ENCODE results near the gene IL1RAP.
A peak's percentile ranks its signal among the peaks of the same experiment; 100 is the strongest.
"Not testable (repeated sequence)": the region's sequence is repeated elsewhere in the genome, so short reads cannot be mapped to it uniquely, and the experiment has no call there.

Gene IL1RAP

GRCh38 chr3:190617185-190617584, 103.3 kb downstream of the IL1RAP start:
- peak; percentile 92 for DNase-seq

GRCh38 chr3:190618330-190619030, 104.6 kb downstream of the IL1RAP start:
- peak; percentile 77 for DNase-seq

GRCh38 chr3:190619353-190619752, 105.5 kb downstream of the IL1RAP start:
- no peak for DNase-seq

- peak; percentile 56 for DNase-seq
These were observed 105.9 kb downstream of the IL1RAP start for GRCh38 chr3:190619761-190620160.

GRCh38 chr3:190620886-190621608, 107.2 kb downstream of the IL1RAP start:
- peak; percentile 59 for DNase-seq

- peak; percentile 84 for DNase-seq
These were observed 108.0 kb downstream of the IL1RAP start for GRCh38 chr3:190621927-190622326.

GRCh38 chr3:190624282-190624681, 110.4 kb downstream of the IL1RAP start:
- no peak for DNase-seq

- DNase-seq, result no peak
These were observed 113.2 kb downstream of the IL1RAP start for GRCh38 chr3:190626951-190627620.

- no peak for DNase-seq
These were observed 115.2 kb downstream of the IL1RAP start for GRCh38 chr3:190629088-190629487.

- DNase-seq, result no peak
These were observed 117.4 kb downstream of the IL1RAP start for GRCh38 chr3:190631295-190631694.

- DNase-seq, result no peak
These were observed 127.7 kb downstream of the IL1RAP start for GRCh38 chr3:190641564-190641963.

- no peak for DNase-seq
These were observed 128.1 kb downstream of the IL1RAP start for GRCh38 chr3:190642016-190642415.

- no peak for DNase-seq
These were observed 130.2 kb downstream of the IL1RAP start for GRCh38 chr3:190644035-190644434.

GRCh38 chr3:190644766-190645165, 130.9 kb downstream of the IL1RAP start:
- no peak for DNase-seq

GRCh38 chr3:190645932-190646460, 132.1 kb downstream of the IL1RAP start:
- DNase-seq, result no peak

- DNase-seq, result peak; percentile 19
These were observed 133.1 kb downstream of the IL1RAP start for GRCh38 chr3:190646996-190647395.

- no peak for DNase-seq
These were observed 142.0 kb downstream of the IL1RAP start for GRCh38 chr3:190655933-190656332.

- DNase-seq, result no peak
These were observed 144.2 kb downstream of the IL1RAP start for GRCh38 chr3:190658106-190658505.

- DNase-seq, result no peak
These were observed 152.9 kb downstream of the IL1RAP start for GRCh38 chr3:190666821-190667220.

- DNase-seq, result no peak
These were observed 157.8 kb downstream of the IL1RAP start for GRCh38 chr3:190671658-190672057.

GRCh38 chr3:190673148-190673547, 159.3 kb downstream of the IL1RAP start:
- no peak for DNase-seq

GRCh38 chr3:190676481-190676880, 162.6 kb downstream of the IL1RAP start:
- DNase-seq, result no peak

GRCh38 chr3:190677001-190677400, 163.1 kb downstream of the IL1RAP start:
- no peak for DNase-seq

GRCh38 chr3:190677868-190678267, 164.0 kb downstream of the IL1RAP start:
- not testable (repeated sequence) for DNase-seq
